GM19043 (cell line): ENCODE data around the gene RPS6KB2.

Experiments
- ATAC-seq: cut with Tn5 transposase; IDR thresholded peaks from one replicate; pipeline ENCODE4 v1.9.1; 2021; ENCODE audit warnings: low read depth; ENCODE audit not compliant: unreplicated experiment

Gene RPS6KB2

GRCh38 chr11:67440229-67441097, 12.2 kb downstream of the RPS6KB2 start:
- no peak for ATAC-seq

- ATAC-seq, result no peak
Observed at GRCh38 chr11:67441098-67441563, 12.8 kb downstream of the RPS6KB2 start.

GRCh38 chr11:67441731-67442351, 13.5 kb downstream of the RPS6KB2 start:
- ATAC-seq, result no peak

GRCh38 chr11:67442504-67443404, 14.5 kb downstream of the RPS6KB2 start:
- ATAC-seq, result no peak

GRCh38 chr11:67445515-67445914, 17.2 kb downstream of the RPS6KB2 start:
- no peak for ATAC-seq

GRCh38 chr11:67448220-67448609, 19.9 kb downstream of the RPS6KB2 start:
- no peak for ATAC-seq

- ATAC-seq, result no peak
Observed at GRCh38 chr11:67449116-67449844, 21.0 kb downstream of the RPS6KB2 start.

GRCh38 chr11:67450796-67451657, 22.7 kb downstream of the RPS6KB2 start:
- no peak for ATAC-seq

GRCh38 chr11:67451658-67451976, 23.3 kb downstream of the RPS6KB2 start:
- ATAC-seq, result no peak

- no peak for ATAC-seq
Observed at GRCh38 chr11:67452141-67452952, 24.1 kb downstream of the RPS6KB2 start, which contains the start of gene GPR152. GPR152 (minus strand) TSS chr11:67452729; CDS start chr11:67452724, 5 bp downstream.

- no peak for ATAC-seq
Observed at GRCh38 chr11:67453816-67454732, 25.8 kb downstream of the RPS6KB2 start.

- no peak for ATAC-seq
Observed at GRCh38 chr11:67455054-67455453, 26.8 kb downstream of the RPS6KB2 start, which contains the start of gene CABP4. CABP4 (plus strand) TSS chr11:67455354; CDS start chr11:67455424, 70 bp downstream.

- no peak for ATAC-seq
Observed at GRCh38 chr11:67456068-67456705, 27.9 kb downstream of the RPS6KB2 start.

- no peak for ATAC-seq
Observed at GRCh38 chr11:67457453-67457852, 29.2 kb downstream of the RPS6KB2 start.

GRCh38 chr11:67458266-67458665, 30.0 kb downstream of the RPS6KB2 start:
- no peak for ATAC-seq

GRCh38 chr11:67463186-67463585, 34.9 kb downstream of the RPS6KB2 start:
- ATAC-seq, result no peak
